Cerebellar nuclear complex (tissue), 1 donor: ENCODE measurements around the gene TRAF3IP1.
"Not testable (repeated sequence)": the region's sequence is repeated elsewhere in the genome, so short reads cannot be mapped to it uniquely, and the experiment has no call there.

Experiments used
- DNase-seq, 2 experiments: peaks; one replicate each; lab custom pipeline; 2025; lab: John Stamatoyannopoulos, UW

Gene TRAF3IP1

GRCh38 chr2:238308177-238308576, 12.1 kb upstream of the TRAF3IP1 start:
- no peak for DNase-seq

- DNase-seq: not testable (repeated sequence)
Observed at GRCh38 chr2:238310721-238311120, 9.6 kb upstream of the TRAF3IP1 start.

- no peak for DNase-seq
Observed at GRCh38 chr2:238313289-238313990, 6.9 kb upstream of the TRAF3IP1 start.

- DNase-seq: no peak
Observed at GRCh38 chr2:238313991-238314350, 6.3 kb upstream of the TRAF3IP1 start.

DNA sequence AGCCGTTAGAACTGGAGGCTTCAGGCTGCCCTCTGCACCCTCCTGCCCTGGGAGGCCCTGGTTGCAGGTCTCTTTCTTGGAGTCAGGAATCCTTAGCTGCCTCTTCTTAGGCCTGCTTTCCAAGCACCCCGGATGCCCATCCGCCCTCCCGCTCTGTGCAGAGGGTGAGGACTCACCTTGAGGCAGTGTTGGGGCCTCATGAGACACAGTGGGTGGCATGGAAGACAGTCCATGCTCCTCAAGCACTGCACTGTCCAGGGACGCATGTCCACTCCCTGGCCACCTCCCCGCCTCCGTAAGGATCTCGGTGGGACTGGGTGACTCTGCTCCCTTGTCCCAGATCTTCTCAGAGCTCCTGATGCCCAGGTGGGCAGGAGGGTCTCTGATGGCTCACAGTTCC, 5.7 kb upstream of the TRAF3IP1 start:
- no peak for DNase-seq

DNA sequence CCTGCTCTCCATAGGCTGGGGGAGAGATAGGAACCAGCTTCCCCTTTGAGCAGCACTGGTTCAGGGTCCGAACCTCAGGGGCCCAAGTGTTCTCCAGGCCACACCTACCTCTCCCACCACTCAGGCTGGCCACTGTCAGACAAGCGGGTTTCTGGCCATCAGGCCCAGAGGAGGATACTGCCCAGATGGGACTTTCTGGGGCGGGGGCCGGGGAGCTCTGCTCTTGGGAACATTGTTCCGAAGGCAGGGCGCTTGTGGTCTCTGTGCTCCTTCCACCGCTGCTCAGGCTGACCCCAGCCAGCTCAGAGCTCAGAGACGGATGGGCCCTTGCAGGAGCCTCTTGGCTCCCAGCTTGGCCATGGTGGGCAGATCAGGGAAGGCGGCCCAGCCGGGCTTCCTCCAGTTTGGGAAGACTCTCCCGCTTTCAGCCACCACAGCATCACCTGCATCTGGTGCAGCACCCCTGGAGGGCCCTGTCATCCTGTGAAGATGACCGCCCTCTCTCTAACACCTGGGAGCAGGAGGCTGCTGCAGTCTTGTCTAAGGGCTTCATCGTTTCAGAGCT, 5.2 kb upstream of the TRAF3IP1 start:
- no peak for DNase-seq

DNA sequence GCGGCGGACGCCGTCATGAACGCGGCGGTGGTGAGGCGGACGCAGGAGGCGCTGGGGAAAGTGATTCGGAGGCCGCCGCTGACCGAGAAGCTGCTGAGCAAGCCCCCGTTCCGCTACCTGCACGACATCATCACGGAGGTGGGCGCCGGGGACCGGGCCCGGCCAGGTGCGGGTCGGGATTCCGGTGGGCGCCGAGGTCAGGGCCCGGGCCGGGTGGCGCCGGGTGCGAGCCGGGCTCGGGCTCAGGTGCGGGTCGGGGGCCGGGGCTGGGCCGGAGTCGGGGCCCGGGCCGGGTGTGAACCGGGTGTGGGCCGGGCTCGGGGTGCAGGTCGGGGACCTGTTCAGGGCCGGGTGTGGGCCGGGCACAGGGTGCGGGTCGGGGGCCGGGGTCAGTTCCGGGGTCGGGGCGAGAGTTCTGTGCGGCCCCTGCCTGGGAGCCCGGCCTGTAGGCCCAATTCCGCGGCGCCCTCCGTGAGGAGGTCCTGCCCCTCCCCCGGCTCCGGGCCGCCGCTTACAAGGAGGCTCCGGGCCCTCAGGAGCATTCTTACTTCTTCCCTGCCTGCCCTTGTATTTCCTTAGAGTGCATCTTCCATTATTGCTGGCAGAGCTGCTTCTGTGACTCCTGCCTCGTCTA, 447 bp downstream of the TRAF3IP1 start:
- DNase-seq: no peak

GRCh38 chr2:238321467-238321866, 1.1 kb downstream of the TRAF3IP1 start:
- no peak for DNase-seq

- no peak for DNase-seq
Observed at GRCh38 chr2:238322001-238322411, 1.7 kb downstream of the TRAF3IP1 start.

DNA sequence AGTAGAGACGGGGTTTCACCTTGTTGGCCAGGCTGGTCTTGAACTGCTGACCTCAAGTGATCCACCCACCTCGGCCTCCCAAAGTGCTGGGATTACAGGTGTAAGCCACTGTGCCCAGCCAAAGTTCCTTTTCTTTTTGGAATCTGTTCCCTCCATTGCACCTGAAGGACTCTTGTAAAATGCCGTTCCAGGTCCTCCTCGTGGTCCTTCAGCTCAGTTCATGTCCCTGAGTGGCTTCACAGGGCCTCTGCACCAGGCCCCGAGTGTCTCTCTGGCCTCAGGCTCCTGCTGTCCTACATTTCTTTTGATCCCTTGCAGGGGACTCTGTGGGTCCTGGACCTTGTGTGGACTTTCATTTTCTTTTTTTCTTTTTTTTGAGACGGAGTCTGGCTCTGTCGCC, 3.9 kb downstream of the TRAF3IP1 start:
- not testable (repeated sequence) for DNase-seq

DNA sequence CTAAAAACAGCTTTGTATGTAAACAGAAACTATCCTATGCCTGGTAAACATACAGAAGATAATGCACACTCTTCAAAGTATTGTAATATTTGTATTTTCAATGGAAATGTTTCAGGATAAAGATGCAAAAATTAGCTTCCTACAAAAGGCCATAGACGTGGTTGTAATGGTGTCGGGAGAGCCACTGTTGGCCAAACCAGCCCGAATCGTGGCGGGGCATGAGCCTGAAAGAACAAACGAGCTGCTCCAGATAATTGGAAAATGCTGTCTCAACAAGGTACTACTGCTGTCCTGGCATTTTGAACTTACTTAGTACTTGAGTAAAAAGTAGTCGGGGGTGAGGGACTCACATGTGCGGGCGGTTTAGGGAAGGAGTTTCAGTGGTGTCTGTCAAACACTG, 5.4 kb downstream of the TRAF3IP1 start:
- DNase-seq: no peak

GRCh38 chr2:238326801-238327365, 6.6 kb downstream of the TRAF3IP1 start:
- DNase-seq: no peak

GRCh38 chr2:238327751-238328150, 7.4 kb downstream of the TRAF3IP1 start:
- no peak for DNase-seq

DNA sequence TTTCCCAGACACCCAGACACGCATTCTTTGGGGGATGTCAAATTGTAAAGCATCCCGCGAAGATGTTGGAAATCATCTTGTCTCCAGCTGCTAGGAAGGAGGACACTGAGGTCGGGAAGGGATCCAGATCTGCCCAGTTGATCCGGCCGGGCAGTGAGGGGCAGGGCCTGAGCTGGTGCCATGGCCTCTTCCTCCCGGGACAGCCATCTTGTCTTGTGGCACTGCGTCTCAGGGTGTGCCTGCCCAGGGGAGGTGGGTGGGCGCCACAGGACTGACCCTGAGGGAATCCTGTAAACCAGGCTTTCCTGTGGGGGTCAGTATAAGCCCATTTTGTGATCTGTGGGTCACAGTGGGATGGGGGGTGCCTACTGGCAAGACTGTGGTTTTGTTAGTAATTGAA, 10.1 kb downstream of the TRAF3IP1 start:
- no peak for DNase-seq

- no peak for DNase-seq
Observed at GRCh38 chr2:238331916-238332315, 11.6 kb downstream of the TRAF3IP1 start.

GRCh38 chr2:238334885-238335284, 14.6 kb downstream of the TRAF3IP1 start:
- no peak for DNase-seq

DNA sequence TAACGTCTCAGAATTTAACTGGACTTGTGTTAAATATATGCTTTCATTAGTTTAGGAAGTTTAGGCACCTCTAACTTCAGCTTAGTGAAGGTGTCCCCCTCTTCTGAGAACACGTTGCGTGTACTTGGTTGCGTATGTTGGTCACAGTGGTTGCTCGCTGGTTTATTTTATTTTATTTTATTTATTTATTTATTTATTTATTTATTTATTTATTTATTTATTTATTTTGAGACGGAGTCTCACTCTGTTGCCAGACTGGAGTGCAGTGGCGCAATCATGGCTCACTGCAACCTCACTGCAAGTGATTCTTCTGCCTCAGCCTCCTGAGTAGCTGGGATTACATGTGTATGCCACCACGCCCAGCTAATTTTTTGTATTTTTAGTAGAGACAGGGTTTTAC, 15.3 kb downstream of the TRAF3IP1 start:
- not testable (repeated sequence) for DNase-seq

GRCh38 chr2:238336151-238336550, 15.8 kb downstream of the TRAF3IP1 start:
- no peak for DNase-seq

GRCh38 chr2:238336793-238337444, 16.6 kb downstream of the TRAF3IP1 start:
- no peak for DNase-seq

GRCh38 chr2:238337846-238338245, 17.5 kb downstream of the TRAF3IP1 start:
- no peak for DNase-seq

DNA sequence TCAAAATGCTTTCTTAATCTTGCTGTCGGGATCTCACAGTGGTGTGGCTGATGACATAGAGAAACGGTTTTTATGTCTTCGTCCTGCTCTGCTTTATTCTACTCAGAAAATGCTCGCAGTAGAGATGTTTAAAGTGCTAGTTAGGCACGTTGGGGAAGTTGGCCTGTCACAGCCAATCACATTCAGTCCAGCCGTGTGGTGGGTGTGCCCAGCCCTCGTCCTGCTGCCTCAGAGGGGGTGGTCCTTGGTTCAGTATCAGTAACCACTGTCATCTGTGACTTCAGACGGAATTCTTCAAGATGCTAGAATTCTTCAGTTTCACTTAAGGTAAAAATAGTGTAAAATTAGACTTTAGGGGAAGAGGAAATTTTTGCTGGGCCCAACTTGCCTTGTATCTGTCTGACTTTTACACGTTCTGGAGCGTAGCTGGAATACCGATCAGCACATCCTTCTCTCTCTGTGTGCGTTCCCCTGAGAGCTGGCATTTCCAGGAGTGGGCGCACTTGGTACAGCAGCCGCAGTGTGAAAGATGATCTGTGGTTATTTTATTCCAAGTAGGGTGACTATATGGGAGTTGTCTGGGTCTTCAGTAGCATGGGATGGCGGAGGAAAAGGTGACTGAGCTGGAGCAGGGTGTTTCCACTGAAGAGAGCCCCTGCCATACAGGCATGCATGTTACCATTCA, 18.5 kb downstream of the TRAF3IP1 start:
- no peak for DNase-seq

GRCh38 chr2:238339395-238339780, 19.1 kb downstream of the TRAF3IP1 start:
- DNase-seq: no peak
